ENCODE results near the gene ARMC7.
A peak's percentile ranks its signal among the peaks of the same experiment; 100 is the strongest.
"Not testable (repeated sequence)": the region's sequence is repeated elsewhere in the genome, so short reads cannot be mapped to it uniquely, and the experiment has no call there.

The ARMC7 gene

DNA sequence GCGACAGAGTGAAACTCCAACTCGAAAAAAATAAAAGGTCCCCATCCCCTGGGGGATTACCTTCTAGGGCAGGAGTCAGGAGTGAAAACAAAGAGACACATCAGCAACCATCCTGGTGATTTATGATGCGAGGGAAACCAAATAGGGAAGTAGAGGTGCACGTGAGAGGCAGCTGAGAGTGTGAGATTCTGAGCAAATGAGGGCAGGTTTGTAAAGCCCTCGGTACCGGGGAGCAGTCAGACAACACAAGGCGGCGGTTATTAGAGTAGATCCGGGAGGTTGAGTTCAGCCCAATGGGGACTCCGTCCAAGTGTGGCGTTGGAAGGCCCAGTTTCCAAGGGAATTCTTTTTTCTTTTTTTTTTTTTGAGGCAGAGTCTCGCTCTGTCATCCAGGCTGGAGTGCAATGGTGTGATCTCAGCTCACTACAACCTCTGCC lies 7.4 kb upstream of the ARMC7 start:
- DNase-seq (ENCODE audit: low read depth), result no peak

DNA sequence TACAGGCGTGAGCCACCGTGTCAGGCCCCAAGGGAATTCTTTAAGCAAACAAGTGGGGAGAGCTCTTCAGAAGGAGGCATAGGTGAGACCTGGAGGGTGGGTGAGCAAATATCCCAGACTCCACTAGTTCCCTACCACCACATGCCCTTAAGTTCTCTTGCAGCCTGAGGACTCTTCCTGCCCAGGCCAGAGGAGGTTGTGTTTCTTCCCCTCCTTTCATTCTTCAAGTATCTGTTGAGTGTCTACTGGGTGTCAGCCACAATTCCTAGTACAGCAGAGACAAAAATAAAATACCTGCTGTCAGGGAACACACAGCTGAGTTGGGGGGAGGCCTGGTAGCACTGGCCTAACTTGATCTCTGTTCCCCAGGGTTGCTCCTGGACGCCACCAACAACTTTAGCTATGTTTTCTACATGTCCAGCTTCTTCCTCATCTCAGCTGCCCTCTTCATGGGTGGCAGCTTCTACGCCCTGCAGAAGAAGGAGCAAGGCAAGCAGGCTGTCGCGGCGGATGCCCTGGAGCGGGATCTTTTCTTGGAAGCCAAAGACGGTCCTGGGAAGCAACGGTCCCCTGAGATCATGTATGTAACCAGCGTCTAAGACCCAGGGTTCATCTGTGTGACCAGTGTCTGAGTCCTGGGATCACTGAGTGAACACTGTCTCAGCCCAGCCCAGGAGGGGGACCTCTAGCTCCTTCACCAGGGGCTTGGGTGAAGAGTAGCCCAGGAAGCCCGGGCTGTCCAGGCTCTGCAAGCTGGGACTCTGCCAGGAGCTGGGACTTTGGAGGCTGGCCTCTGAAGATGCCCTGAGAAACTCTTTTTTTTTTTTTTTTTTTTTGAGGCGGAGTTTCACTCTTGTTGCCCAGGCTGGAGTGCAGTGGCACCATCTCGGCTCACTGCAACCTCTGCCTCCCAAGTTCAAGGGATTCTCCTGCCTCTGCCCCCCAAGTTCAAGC lies 5.9 kb upstream of the ARMC7 start:
- no peak for DNase-seq (ENCODE audit: low read depth)

DNA sequence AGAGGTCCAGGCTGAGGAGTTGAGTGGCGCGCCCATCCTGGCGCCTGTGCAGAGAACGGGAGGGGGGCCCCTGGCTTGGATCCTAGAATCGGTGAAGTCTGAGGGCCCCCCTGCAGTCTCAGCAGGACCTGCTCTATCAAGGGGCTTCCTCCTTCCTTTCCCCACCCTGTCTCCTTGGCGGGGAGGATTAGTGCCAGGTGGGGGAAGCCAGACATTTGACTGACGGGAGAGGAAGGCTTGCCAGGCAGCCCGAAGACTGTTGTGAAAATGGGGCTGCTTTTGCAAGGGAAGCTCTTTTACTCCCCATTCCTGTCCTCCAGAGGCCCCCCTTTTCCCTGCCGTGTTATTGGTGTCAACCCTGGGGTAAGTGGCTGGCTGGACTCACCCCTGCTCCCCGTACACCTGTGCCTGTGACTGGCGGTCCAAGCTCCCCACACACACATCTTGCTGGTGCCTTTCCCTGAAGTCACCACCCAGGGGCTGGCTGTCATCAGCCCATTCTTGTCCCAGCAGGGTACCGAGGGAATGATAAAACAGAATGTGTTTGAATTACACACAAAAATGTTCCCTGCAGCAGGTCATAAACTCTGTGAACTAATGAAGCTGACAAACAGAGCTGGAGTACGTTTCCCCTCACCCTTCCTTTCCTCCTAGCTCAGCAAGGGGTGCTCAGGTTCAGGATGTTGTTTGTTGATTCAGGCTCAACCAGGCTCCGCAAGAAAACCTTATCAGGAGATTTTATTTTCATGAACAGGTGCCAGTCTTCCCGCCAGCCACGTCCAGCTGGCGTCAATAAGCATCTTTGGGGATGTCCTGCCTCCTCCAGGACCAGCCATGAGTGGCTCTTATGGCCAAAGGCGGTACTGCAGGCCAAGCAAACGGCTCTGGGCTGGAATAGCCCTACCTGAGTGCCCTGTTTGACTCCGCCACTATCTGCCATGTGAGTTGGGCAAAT lies 4.4 kb upstream of the ARMC7 start:
- DNase-seq (ENCODE audit: low read depth), result no peak

DNA sequence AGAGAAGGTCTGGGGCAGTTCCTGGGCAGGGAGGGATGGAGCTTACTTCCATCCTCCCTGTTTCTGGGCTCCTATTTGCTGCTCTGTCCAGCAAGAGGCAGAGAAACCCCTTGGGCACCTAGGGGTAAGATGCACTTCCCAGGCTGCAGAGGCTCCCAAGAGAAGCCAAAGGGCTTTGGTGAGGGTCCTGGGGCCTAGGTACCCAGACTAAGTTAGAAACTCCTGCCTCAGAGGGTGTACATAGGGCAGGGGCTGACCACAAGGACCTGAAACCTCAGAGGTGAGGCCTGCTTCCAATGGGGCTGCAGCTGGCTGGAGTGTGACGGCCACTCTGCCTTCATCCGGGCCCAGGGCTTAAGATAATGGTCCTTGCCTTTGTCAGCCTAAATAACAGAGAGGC lies 1.6 kb upstream of the ARMC7 start:
- no peak for DNase-seq (ENCODE audit: low read depth)

DNA sequence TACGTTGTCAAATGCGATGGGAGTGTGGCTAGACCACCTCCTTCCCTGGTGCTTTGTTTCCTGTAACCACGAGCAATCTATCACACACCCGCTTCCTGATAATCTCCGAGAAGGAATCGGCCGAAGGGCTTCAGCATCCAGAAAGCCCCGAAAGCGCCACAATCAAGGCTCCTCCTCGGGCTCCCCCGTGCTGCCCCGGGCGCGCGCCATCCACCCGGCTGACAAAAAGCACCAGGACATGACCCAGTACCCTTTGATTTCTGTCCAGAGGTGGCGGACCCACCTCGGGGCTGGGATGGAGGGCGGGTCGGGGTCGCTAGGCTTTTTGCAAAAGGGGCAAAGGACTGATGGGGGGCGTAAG lies 743 bp upstream of the ARMC7 start:
- no peak for DNase-seq (ENCODE audit: low read depth)

DNA sequence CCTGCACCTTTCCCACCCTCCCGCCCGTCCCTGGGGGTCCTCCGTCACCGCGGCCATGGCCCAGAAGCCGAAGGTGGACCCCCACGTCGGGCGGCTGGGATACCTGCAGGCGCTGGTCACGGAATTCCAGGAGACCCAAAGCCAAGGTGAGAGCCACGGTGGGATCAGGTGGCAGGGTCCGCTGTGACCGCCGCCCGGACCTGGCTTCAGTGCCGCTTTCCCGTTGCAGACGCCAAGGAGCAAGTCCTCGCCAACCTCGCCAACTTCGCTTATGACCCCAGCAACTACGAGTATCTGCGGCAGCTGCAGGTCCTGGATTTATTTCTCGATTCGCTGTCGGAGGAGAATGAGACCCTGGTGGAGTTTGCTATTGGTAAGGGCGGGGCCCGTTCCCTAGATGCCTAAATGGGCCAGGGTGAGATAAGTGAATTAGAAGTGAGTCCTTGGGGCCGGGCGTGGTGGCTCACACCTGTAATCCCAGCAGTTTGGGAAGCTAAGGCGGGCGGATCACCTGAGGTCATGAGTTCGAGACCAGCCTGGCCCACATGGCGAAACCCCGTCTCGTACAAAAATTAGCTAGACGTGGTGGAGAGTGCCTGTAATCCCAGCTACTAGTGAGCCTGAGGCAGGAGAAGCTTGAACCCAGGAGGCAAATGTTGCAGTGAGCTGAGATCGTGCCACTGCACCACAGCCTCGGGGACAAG lies 617 bp downstream of the ARMC7 start:
- DNase-seq (ENCODE audit: low read depth), result no peak

DNA sequence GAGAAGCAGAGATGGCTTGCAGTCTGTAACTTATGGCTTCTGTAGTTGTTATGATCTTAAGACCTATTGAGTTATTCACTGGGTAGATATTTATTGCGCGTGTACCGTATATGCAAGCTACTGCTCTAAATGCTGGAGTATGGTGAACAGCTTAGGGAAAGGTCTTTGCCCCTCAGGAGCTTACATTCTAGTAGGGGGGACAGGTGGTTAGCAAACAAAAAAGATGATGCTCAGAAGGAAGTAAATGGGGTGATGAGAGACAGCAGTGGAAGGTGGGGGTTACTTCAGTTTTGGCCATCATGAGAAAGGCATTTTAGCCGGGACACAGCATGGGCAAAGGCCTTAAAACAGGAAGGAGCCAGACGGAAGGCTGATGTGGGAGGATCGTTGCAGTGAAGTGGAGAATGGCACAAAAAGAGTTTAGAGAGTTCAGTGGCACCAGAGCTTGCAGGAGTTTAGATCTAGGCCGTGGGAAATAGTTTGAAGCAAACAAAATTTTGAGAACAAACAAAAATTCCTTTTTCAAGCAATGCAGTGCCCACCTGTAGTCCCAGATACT lies 2.1 kb downstream of the ARMC7 start:
- DNase-seq (ENCODE audit: low read depth), result no peak

DNA sequence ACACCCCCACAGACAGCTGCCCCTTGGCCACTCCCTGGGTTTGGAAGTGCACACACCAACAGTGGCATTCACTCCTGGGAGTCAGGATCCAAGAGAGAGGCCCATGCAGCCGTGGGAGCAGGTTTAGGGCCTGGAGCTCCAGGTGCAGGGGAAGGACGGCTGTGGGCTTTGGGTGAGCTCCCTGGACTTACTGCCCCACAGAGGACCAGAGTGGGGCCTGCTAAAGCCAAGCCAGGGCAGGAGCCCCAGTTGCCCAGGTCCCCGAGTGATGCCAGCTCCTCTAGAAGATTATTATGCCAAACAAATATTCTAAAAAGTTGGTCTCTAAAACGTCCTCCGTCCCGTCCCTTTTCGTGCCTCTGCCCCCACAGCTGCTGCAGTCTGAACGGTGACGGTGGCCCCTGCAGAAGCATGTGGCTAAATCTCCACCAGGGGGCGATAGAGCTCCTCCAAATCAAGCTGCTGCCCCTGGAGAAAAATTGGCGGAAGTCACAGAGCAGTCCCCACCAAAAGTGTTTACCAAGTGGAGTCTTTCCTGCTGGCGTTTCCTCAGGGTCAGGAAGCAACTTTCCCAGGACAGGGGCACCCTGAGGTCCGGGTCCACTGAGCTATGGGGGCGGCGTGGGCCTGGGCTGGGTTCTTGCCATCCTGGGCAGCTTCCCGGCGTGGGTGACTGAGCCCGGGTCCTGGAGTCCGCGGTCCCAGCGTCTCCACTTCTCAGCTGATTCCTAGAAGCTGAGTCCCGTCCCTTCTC lies 4.2 kb downstream of the ARMC7 start:
- DNase-seq (ENCODE audit: low read depth), result peak; percentile 65

DNA sequence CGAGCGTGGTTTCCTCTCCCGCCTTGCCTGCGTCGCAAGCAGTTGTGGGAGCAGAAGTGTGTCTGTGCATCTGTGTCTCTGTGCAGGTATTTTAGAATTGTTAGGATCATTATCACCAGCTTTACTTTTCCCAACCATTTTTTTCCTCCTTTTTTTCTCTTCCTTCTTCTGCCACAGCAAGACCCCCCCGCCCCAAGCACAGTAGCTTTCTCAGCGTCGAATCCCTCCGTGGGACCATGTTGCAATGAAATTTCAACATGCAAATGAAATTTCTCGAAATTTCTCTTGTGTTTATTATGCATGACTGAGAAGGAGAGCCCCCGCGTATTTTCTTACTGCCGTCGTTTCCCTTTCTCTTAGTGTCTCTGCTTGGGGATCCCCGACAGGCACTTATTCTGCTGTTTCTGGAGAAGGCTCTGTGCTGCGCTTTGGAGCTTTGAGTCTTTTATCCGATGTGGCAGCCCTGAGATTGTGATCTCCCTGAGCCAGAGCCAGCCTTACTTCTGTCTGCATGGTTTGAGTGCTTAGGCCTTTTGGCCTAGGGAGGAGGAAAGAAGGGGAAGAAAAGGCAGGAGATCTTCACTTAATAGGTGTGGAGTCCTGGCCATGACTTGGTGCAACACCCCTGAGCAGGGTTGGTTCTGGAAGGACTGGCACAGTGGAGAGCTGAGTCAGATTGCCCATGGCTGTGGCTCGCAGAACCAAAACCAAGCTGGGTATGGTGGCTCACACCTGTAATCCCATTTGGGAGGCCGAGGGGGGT lies 5.0 kb downstream of the ARMC7 start:
- DNase-seq (ENCODE audit: low read depth), result no peak

DNA sequence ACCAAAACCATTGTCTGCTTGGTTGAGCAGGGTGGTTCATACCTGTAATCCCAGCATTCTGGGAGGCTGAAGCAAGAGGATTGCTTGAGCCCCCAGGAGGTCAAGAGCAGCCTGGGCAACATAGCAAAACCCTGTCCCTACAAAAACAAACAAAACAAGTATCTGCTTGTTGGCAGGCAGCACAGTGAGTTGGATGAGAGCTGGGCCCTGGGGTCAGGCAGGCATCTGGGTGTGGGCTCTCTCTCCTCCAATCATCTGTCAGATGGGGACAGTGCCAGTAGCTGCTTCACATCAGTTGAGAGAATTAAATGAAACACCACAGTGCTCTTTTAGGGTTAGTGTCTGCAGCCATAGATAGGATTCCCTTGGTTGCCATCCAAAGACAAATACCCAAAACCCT lies 5.8 kb downstream of the ARMC7 start:
- DNase-seq (ENCODE audit: low read depth), result no peak

DNA sequence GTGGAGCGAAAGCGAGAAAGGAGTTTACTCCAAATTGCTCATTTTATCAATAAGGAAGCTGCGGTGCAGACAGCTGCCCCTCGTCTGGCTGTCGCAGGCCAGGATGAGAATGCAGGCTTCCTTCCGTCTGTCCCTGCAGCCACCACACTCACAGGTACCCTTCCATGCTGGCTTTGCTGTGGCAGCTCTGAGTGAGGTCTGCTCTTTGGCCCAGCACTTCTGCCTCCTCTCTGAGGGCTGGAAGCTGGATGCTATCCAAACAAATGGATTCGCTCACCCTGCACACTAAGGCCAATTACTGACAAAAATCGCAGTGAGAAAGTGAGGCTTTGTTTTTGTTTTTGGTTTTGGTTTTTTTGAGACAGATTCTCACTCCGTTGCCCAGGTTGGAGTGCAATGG lies 7.0 kb downstream of the ARMC7 start:
- DNase-seq (ENCODE audit: low read depth), result no peak

DNA sequence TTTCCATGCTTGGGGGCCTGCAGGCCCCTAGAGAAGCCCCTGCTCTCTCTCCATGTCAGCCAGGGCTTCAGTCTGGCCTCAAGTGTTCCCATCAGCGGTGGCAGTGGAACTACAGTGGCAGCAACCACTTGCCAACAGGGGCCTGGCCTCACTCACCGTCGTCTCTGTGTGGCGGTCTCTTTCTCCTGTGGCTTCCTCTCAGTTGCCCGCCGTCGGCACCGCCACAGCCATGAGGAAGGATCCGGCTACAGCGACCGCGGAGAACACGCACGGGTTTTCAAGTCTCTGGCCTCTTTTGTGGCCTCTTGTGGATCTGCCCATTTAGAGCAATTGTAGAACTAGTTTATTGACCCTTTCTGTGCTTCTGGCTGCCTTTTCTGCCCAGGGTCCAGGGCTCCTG lies 8.5 kb downstream of the ARMC7 start:
- no peak for DNase-seq (ENCODE audit: low read depth)

DNA sequence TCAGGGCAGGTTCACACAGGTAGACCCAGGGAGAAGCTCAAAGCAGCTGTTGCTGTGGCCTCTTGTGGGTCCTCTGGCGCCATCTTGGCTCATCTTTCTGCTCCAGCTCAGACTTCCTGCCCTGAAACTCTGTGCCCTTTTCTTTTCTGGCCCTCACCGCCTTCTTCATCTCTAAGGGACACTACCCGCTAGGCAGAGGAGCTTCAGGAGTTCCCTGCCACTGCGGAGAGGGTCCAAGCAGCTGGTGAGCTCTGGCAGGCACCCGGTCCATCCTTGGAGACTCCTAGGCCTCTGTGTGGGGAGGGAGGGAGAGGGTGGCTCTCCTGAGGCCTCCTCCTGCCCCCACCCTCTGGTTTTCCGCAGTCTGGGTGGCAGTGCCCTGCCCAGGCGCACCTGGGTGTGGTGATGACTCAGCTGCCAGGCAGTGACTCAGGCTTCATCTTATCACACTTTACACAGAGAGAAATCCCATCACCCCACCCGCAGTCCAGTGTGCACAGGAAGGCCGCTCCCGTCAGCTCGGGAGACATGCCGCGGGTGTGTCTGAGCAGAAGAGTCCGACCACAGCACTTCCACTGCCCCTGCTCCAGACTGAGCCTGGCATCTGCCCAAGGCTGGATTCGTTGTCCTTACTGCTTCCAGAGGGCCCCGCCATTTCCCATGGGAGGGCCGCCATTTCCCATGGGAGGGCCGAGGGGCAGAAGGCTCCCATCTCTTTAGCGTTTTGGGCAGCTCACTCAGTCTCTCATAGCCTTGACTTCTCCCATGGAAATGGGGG lies 14.5 kb downstream of the ARMC7 start:
- DNase-seq (ENCODE audit: low read depth), result no peak

DNA sequence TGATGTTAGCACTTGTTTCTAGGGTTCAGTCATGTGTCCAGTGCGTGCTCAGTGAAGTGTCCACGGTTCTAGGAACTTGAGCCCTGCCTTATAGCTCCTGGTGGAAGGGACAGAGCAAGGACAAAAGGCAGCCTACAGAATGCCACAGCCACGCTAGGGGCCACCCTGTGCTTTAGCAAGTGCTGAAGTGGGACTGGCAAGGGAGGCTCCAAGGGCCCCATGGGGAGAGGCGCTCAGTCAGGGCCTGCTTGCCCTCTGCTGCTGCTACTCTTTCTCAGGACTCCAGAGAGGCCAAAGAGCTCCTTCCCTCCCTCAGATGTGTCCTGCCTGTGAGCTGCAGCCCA lies 15.0 kb downstream of the ARMC7 start:
- no peak for DNase-seq (ENCODE audit: low read depth)

DNA sequence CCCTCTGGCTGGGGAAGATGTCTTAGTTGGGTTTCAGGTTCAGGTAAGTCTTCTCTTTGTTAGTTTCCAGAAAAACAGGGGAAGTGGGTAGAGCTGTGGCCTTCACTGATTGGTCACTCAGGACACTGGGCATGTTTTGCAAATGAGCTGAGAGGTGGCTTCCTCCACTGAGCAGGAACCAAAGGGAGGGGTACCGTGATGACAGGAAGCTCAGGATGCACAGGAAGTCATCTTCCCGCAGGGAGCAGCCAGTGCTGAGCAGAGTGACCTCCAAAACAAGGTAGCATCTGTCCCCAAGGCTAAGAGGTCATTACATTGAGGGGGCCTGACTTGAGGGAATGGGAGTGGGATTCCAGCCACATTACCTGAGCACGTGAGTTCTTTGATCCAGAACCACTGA lies 16.2 kb downstream of the ARMC7 start:
- DNase-seq (ENCODE audit: low read depth), result no peak

DNA sequence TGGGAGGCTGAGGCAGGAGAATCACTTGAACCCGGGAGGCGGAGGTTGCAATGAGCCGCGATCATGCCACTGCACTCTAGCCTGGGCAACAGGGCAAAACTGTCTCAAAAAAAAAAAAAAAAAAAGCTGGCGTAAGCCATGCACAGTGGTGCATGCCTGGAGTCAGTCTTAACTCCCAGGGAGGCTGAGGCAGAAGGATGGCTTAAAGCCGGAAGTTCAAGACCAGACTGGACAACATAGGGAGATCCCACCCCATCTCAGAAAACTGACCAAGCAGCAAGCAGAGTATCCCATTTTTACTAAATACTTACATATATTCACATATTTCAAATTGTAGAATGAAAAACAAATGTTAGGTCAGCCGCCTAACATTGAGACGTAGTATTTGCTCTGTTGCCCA lies 17.2 kb downstream of the ARMC7 start:
- DNase-seq (ENCODE audit: low read depth), result no peak

DNA sequence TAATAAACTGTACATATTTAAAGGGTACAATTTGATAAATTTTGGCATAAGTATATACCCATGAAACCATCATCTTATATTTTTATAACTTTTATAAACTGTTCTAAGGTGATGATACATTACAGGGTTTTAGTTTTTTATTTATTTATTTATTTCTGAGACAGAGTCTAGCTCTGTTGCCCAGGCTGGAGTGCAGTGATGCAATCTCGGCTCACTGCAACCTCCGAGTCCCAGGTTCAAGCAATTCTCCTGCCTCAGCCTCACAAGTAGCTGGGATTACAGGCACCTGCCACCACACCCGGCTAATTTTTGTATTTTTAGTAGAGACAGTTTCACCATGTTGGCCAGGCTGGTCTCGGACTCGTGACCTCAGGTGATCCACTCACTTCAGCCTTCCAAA lies 18.2 kb downstream of the ARMC7 start:
- DNase-seq (ENCODE audit: low read depth), result not testable (repeated sequence)

DNA sequence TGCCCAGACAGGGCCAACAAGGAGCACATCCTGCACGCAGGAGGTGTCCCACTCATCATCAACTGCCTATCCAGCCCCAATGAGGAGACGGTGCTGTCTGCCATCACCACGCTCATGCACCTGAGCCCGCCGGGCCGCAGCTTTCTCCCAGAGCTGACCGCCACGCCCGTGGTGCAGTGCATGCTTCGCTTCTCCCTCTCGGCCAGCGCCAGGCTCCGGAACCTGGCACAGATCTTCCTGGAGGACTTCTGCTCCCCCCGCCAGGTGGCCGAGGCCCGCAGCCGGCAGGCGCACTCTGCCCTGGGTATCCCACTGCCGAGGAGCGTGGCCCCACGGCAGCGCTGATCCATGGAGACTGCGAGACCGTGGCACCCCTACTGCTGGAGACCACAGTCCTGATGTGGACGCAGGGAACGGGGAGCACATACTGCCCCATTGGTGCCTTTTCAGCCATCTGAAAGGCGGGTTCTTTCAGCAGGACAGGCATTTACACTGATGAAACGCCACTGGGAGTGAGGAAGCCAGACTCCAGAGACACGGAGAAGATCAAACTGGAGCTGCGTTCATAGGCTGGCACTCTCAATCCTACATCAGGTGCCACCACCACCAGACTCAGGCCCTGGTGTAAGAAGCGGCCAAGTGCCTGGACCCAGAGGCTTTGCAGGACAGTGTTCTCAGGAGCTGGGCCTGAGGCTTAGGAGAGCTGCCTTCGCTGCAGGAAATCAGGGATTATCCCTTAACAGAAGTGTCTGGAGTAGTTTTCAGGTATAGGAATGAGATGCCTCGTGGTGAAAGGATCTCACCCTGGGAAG lies 19.1 kb downstream of the ARMC7 start:
- no peak for DNase-seq (ENCODE audit: low read depth)

DNA sequence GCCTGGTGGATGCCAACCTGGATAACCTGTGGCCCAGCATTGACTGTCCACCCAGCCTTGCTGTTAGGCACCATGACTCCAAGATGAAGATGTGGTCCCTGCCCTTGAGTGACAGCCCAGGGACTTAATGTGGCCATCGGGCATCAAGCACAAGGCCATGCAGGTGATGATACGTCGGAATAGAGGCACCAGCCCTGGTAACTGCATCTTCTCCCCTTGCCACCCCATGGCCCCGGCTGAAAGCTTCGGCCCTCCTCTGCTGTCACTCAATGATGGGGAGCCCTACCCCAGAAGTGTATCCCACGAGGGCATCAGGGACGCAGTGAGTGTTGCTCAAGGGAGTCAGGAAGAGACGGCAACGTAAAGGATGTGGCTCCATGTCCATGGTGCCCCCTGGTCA lies 19.8 kb downstream of the ARMC7 start:
- DNase-seq (ENCODE audit: low read depth), result no peak
